Fibroblast of lung (primary cell): ENCODE data around the gene PAX7.

ENCODE experiments used
- CTCF ChIP-seq, 2 donors: IDR thresholded peaks in 1 of 2; conservative IDR thresholded peaks in 1 of 2; 1 replicate in 1 of 2; 2 replicates in 1 of 2; pipeline ENCODE4 v1.5.1; 2011 to 2012; ENCODE audit warnings: low read length in 2 of 2, control low read depth in 1 of 2, inconsistent platforms in 1 of 2, low read depth in 1 of 2, mild to moderate bottlenecking in 1 of 2
- EZH2 ChIP-seq: IDR thresholded peaks from 2 replicates; pipeline ENCODE4 v1.5.1; 2012; ENCODE audit warnings: low read length, control low read depth, mild to moderate bottlenecking; ENCODE audit errors: missing control alignments

GRCh38 chr1:18703041-18703621 is 72.5 kb downstream of the PAX7 start:
- no peak for TF ChIP-seq CTCF (conservative IDR thresholded peaks at IDR 0.05 in 1 of 2, IDR thresholded peaks at IDR 0.05 in 1 of 2; ENCODE audit: low read depth in 1 of 2, low read length in 2 of 2)
- TF ChIP-seq EZH2 = no peak
